HG03095 (cell line): ENCODE data around the gene SLC38A6.

Source experiments
- ATAC-seq: cut with Tn5 transposase; IDR thresholded peaks from one replicate; pipeline ENCODE4 v1.9.1; 2021; ENCODE audit warnings: moderate library complexity; ENCODE audit not compliant: unreplicated experiment

The SLC38A6 gene

DNA sequence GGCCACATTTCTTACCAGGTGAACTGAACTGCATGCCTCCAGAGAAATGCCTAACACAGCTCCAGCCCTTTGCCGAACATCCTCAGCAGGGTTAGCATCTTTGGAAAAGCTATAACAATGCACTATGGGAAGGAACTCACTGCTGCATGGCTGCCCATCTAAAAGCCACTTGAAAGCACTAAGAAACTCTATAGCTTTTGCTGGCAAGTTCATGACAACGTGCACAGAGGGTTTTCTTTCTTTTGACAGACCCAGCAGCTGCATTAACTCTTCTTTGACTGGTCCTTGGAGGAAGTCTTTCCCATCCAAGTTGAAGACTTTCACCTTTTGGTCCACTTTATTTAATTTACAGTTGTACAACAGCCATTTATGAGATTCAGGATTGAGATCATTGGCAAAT, 5.5 kb upstream of the SLC38A6 start:
- no peak for ATAC-seq

- ATAC-seq = no peak
These were observed 3.2 kb upstream of the SLC38A6 start for GRCh38 chr14:60977847-60978246.

DNA sequence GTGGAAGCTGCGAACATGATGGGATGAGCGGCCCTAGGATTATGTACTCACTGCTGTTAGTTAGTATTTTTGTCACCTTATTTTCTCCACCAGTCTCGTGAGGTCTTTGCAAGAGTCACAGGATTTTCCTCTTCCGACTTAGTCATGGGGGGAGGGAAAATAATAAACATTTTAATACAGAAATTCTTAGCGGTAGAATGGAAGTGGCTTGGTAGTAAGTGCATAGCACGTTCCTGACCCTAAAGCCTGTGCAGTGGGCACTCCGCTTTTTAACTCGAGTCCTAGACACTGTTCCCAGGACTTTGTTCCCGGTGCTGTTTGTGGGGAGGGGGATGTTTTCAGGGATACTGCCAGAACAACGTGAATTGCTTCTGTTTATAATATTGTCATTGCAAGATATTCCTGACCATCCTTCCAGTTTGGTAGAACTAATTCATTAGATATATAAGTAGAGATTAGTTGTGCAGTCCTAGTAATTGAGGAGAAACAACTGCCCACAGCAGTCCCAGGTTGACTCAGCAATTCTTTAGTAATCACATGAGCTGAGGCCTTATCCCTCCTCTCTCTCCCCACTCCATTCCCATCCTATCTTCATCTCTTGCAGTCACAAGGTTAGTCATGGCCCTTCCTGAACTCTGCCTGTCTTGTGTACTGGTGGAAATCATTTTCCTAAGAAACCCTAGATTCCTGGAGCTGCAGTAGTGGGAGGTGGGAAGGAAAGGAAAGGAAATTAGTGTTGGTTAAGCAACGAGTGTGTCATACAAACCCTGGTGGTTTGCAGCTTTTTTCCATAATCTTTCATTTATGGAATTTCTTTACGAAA, 799 bp downstream of the SLC38A6 start:
- ATAC-seq = no peak

DNA sequence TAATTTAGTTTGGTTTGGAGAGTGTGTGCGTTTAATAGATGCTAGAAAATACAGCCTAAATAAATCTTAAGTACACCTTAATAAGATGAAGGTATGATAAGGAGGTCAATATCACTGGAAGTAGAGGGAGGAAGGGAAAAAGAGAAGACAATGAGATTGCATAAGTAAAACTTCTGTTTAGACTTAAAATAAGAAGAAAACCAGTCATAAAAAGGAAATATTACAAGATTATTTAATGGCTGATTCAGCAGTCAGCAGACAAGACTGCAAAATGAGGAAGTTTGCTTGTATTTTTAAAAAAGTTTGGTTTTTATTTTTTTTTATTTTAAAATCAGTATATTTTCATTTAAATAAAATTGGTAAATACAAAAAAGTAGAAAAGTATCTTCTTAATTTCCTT, 3.2 kb downstream of the SLC38A6 start:
- no peak for ATAC-seq

GRCh38 chr14:60986500-60986899, 5.5 kb downstream of the SLC38A6 start:
- ATAC-seq = no peak

DNA sequence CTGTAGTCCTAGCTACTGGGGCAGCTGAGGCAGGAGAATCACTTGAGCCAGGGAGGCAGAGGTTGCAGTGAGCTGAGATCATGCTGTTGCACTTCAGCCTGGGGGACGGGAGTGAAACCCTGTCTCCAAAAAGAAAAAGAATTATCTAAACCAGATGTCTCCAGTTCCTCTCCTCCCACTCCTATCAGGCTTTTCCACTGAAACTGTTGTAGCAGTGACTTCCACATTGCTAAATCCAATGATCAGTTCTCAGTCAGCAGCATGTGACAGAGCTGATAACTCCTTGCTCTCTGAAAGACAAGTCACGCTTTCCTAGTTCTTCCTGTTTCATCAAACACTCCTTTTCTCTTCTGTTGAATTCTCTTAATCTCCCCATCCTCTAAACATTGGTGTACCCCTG, 8.6 kb downstream of the SLC38A6 start:
- no peak for ATAC-seq

DNA sequence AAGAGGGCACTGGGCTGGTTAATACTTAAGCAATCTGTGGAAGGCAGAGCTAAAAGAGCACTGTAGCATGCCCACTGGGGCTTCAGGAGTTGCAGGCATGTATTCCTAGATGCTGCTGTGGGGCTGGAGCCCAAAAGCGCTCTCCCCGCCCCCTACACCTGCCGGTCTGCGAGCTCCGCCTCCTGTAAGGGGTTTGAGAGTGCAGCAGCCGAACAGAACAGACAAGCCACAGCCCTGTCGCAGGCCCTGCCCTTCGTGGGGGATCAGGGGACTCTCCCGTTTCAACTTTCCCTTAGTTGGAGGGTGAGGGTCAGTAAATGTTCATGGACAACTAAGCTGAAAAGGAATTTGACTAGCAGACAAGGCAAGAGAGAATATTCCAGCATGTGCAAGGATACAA, 17.6 kb downstream of the SLC38A6 start:
- ATAC-seq = no peak

DNA sequence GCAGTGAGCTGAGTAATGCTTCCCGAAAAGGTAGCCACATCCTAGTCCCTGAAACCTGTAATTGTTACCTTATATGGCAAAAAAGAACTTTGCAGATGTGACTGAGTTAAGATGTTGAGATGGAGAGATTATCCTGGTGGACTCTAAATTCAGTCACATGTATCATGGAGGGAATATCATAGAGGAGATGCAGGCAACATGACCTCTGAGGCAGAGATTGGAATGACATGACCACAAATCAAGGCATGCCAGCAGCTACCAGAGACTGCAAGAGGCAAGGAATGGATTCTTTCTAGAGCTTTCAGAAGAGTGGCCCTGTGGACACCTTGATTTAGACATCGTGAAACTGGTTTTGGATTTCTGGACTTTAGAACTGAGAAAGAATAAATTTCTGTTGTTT, 18.5 kb downstream of the SLC38A6 start:
- no peak for ATAC-seq

GRCh38 chr14:61003571-61003970, 22.5 kb downstream of the SLC38A6 start:
- ATAC-seq = no peak

DNA sequence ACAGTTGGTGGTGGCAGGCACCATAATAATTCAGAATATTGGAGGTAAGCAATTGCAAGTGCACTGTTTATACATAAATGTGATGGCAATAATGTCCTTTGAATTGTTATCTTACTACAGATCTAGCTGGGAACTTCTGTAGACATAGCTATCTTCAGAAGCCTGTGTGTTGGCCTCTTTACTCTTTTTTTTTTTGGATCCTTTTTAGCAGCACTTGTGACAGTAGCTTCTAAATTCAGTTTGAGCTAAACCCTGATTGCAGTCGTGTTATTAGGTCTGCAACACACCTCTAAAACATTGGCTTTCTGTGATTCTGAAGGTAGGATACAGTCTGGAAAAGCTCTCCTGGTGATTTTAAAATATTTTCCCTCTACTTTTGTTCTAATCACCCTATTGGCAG, 38.5 kb downstream of the SLC38A6 start:
- ATAC-seq = no peak

- no peak for ATAC-seq
These were observed 44.5 kb downstream of the SLC38A6 start for GRCh38 chr14:61025251-61026223.

DNA sequence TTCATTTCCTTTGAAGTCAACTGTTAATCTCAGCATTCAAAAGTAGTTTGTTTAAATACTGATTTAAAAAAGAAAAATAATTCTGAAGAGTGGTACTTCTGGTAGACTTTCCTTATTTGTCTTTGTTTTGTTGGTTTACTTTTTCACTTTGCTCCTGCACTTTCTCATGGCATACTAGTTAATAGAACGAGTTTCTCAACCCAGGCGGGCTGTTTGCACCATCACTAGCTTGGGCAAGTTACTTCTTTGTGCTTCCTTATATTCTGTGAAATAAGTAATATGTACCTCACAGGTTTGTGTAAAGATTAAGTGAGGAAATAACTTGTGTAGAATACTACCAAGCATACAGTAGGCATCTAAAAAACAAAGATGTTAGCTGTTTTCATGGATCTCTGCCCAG, 45.5 kb downstream of the SLC38A6 start:
- ATAC-seq = no peak

GRCh38 chr14:61031026-61031425, 50.0 kb downstream of the SLC38A6 start:
- no peak for ATAC-seq

DNA sequence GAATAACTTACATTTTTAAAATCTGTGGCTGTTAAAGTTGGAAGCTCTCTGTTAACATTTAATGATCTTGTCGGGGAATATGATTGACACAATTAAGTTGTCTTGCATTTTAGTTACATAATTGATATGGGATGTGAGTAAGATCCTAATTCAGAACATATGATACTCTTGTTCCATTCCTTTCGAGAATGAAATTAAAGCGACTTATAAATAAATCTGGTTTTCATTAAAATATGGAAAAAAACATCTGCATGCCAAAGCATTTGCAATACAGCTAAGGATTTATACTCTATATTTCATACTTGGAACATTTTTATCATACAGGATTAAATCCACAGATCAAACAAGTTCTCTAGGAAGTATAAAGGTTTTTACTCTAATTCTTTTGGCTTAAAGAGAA, 52.0 kb downstream of the SLC38A6 start:
- ATAC-seq = no peak

GRCh38 chr14:61033855-61034254, 52.8 kb downstream of the SLC38A6 start:
- no peak for ATAC-seq

GRCh38 chr14:61034416-61035120, 53.5 kb downstream of the SLC38A6 start:
- peak; percentile 87 for ATAC-seq

DNA sequence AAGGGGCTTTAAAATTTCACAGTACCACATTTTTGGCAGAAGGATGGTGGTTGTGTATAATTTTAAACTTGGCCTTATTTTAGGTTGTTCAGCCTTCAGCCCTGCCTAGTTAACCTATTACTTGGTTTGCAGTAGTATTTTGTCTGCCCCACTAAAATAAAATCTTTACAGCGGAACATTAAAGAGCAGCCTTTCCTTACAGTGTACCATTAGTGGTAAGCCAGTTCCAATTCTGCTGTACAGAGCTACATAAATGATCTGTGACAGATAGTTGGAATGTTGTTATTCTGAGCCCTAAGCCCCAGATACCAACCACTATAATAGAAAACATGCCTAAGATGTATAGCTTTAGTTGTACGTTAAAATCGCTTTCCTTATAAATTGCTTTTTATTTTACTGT, 56.2 kb downstream of the SLC38A6 start:
- ATAC-seq = no peak

GRCh38 chr14:61041704-61042103, 60.7 kb downstream of the SLC38A6 start:
- no peak for ATAC-seq

GRCh38 chr14:61042220-61042619, 61.2 kb downstream of the SLC38A6 start:
- no peak for ATAC-seq

GRCh38 chr14:61043506-61043905, 62.5 kb downstream of the SLC38A6 start:
- no peak for ATAC-seq

GRCh38 chr14:61047021-61047420, 66.0 kb downstream of the SLC38A6 start:
- no peak for ATAC-seq
